ENCODE measurements around the gene ULBP3.

Gene ULBP3

DNA sequence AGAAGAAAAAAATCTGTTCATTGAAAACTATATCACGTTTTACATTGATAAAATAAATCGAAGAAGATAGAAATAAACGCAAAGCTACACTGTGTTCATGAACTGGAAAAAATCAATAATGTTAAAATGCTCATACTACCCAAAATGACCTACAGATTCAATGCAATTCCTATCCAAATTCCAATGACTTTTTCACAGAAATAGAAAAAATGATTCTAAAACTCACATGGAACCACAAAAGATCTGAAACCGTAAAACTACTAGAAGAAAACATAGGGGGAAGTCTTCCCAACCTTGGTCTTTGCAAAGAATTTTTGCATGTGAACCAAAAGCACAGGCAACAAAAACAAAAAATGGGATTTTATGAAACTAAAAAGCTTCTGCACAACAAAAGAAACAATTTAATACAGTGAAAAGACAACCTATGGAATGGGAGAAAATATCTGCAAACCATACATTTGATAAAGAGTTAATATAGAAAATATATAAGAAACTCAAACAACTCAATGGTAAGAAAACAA lies 33.9 kb upstream of the ULBP3 start:
- Histone ChIP-seq H3K36me3 (ENCODE audit: low read length) (no peaks in the 10 kb centered on the region), H3K9ac (ENCODE audit: low read length) (no peak overlapping the region), H3K4me3 (ENCODE audit: insufficient read depth, low read length, poor library complexity, severe bottlenecking) (no peak overlapping the region)

DNA sequence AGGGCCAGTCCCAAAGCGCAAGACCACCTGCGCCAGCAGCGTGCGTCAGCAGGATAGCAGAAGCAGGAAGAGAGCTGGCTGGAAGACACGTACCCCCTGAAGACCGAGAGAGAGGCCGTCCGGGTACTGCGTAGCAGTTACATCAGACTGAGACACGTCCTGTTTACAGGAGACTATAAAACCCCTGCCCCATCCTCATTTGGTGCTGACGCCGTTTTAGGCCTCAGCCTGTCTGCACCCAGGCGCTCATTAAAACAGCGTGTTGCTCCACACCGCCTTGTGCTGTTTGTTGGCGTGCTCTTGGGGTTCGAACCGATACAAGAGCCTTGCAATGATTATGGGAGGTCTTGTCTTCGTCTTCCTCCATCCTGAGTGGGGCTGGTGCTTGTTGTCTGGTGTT lies 31.8 kb upstream of the ULBP3 start:
- H3K79me2 ChIP-seq (ENCODE audit: insufficient read depth, low read length): no peaks in the 10 kb centered on the region

More for the DNA sequence above, 33.9 kb upstream of the ULBP3 start:
- Histone ChIP-seq H3K27ac (ENCODE audit: low read depth, low read length) (no peak overlapping the region), H3K9me2 (replicated peaks; ENCODE audit: insufficient read depth, low read length) (no peaks in the 10 kb centered on the region), H3K4me2 (ENCODE audit: low read depth, low read length, poor library complexity, severe bottlenecking) (no peak overlapping the region), H3K9me3 (ENCODE audit: insufficient read depth, low read length) (no peaks in the 10 kb centered on the region), H3K79me2 (ENCODE audit: insufficient read depth, low read length) (no peaks in the 10 kb centered on the region), H4K20me1 (ENCODE audit: low read depth, low read length) (no peaks in the 10 kb centered on the region), H2AFZ (ENCODE audit: low read depth, low read length, severe bottlenecking) (no peak overlapping the region), H3K27me3 (ENCODE audit: low read length) (no peaks in the 10 kb centered on the region), H3F3A (ENCODE audit: insufficient read depth) (no peaks in the 10 kb centered on the region)
- TF ChIP-seq, protein P1, sequence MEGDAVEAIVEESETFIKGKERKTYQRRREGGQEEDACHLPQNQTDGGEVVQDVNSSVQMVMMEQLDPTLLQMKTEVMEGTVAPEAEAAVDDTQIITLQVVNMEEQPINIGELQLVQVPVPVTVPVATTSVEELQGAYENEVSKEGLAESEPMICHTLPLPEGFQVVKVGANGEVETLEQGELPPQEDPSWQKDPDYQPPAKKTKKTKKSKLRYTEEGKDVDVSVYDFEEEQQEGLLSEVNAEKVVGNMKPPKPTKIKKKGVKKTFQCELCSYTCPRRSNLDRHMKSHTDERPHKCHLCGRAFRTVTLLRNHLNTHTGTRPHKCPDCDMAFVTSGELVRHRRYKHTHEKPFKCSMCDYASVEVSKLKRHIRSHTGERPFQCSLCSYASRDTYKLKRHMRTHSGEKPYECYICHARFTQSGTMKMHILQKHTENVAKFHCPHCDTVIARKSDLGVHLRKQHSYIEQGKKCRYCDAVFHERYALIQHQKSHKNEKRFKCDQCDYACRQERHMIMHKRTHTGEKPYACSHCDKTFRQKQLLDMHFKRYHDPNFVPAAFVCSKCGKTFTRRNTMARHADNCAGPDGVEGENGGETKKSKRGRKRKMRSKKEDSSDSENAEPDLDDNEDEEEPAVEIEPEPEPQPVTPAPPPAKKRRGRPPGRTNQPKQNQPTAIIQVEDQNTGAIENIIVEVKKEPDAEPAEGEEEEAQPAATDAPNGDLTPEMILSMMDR (IDR thresholded peaks at IDR 0.05; ENCODE audit: insufficient read depth, low read length, poor library complexity, severe bottlenecking): no peak
- no peak for TF ChIP-seq EZH2phosphoT487 (conservative IDR thresholded peaks at IDR 0.05; ENCODE audit: low read length)

DNA sequence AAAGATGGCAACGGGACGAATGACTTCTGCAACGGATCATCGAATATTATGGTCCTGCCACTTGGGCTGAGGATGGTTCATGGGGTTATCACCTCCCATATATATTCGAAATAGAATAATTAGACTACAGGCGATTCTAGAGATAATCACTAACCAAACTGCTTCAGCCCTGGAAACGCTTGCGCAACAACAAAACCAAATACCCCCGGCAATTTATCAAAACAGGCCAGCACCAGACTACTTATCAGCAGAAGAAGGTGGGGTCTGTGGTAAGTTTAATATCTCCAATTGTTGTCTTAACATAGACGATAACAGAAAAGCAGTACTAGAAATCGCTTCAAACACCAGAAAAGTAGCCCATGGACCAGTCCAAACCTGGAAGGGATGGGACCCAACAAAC lies 31.0 kb upstream of the ULBP3 start:
- no peaks in the 10 kb centered on the region for H3K9me3 ChIP-seq (ENCODE audit: insufficient read depth, low read length)
- H3K4me3 ChIP-seq (ENCODE audit: insufficient read depth, low read length, poor library complexity, severe bottlenecking): no peak overlapping the region
- no peaks in the 10 kb centered on the region for H3F3A ChIP-seq (ENCODE audit: insufficient read depth)
- no peak overlapping the region for H3K4me2 ChIP-seq (ENCODE audit: low read depth, low read length, poor library complexity, severe bottlenecking)
- H3K36me3 ChIP-seq (ENCODE audit: low read length): no peaks in the 10 kb centered on the region
- no peaks in the 10 kb centered on the region for H3K79me2 ChIP-seq (ENCODE audit: insufficient read depth, low read length)
- TF ChIP-seq, protein P1 (IDR thresholded peaks at IDR 0.05; ENCODE audit: insufficient read depth, low read length, poor library complexity, severe bottlenecking): no peak
- TF ChIP-seq EZH2phosphoT487 (conservative IDR thresholded peaks at IDR 0.05; ENCODE audit: low read length): no peak
- no peak overlapping the region for H2AFZ ChIP-seq (ENCODE audit: low read depth, low read length, severe bottlenecking)
- no peaks in the 10 kb centered on the region for H3K9me2 ChIP-seq (replicated peaks; ENCODE audit: insufficient read depth, low read length)
- H3K27me3 ChIP-seq (ENCODE audit: low read length): no peaks in the 10 kb centered on the region
- no peaks in the 10 kb centered on the region for H4K20me1 ChIP-seq (ENCODE audit: low read depth, low read length)
- H3K9ac ChIP-seq (ENCODE audit: low read length): no peak overlapping the region
- no peak overlapping the region for H3K27ac ChIP-seq (ENCODE audit: low read depth, low read length)

More for the DNA sequence above, 31.8 kb upstream of the ULBP3 start:
- H3K27me3 ChIP-seq (ENCODE audit: low read length): no peaks in the 10 kb centered on the region
- H3K9me3 ChIP-seq (ENCODE audit: insufficient read depth, low read length): no peaks in the 10 kb centered on the region
- H3K4me3 ChIP-seq (ENCODE audit: insufficient read depth, low read length, poor library complexity, severe bottlenecking): no peak overlapping the region
- no peak overlapping the region for H3K27ac ChIP-seq (ENCODE audit: low read depth, low read length)
- H3K36me3 ChIP-seq (ENCODE audit: low read length): no peaks in the 10 kb centered on the region
- H2AFZ ChIP-seq (ENCODE audit: low read depth, low read length, severe bottlenecking): no peak overlapping the region
- H4K20me1 ChIP-seq (ENCODE audit: low read depth, low read length): no peaks in the 10 kb centered on the region
- H3K4me2 ChIP-seq (ENCODE audit: low read depth, low read length, poor library complexity, severe bottlenecking): no peak overlapping the region
- TF ChIP-seq, protein P1 (IDR thresholded peaks at IDR 0.05; ENCODE audit: insufficient read depth, low read length, poor library complexity, severe bottlenecking): no peak
- TF ChIP-seq EZH2phosphoT487 (conservative IDR thresholded peaks at IDR 0.05; ENCODE audit: low read length): no peak
- no peak overlapping the region for H3K9ac ChIP-seq (ENCODE audit: low read length)
- no peaks in the 10 kb centered on the region for H3F3A ChIP-seq (ENCODE audit: insufficient read depth)
- no peaks in the 10 kb centered on the region for H3K9me2 ChIP-seq (replicated peaks; ENCODE audit: insufficient read depth, low read length)
